Immature natural killer cell (primary cell): Measurements from ENCODE around the gene DUOX2. TPM values are rescaled to one million over a fixed set of nuclear protein-coding genes. Genes with fewer than 3 reads are reported as not detected.

Experiments
- DNase-seq, 3 donors: peaks; one replicate each; pipeline ENCODE4 v3.0.0; 2022; ENCODE audit warnings: mixed read lengths in 1 of 3
- H3K27ac Mint-ChIP-seq, 6 donors: one replicate each; pipeline ENCODE4 v1.8.0; 2020; ENCODE audit warnings: mixed read lengths in 6 of 6, mild to moderate bottlenecking in 5 of 6, inconsistent platforms in 4 of 6, moderate library complexity in 3 of 6
- H3K27me3 Mint-ChIP-seq, 3 donors: one replicate each; pipeline ENCODE4 v1.8.0; 2020 to 2021; ENCODE audit warnings: low read depth in 3 of 3, mild to moderate bottlenecking in 3 of 3, mixed read lengths in 3 of 3, moderate library complexity in 3 of 3, inconsistent platforms in 1 of 3
- H3K36me3 Mint-ChIP-seq, 3 donors: one replicate each; pipeline ENCODE4 v1.8.0; 2020; ENCODE audit warnings: mixed read lengths in 3 of 3, inconsistent platforms in 2 of 3, mild to moderate bottlenecking in 2 of 3
- H3K4me1 Mint-ChIP-seq, 2 donors: one replicate each; pipeline ENCODE4 v1.8.0; 2020; ENCODE audit warnings: inconsistent platforms in 2 of 2, mild to moderate bottlenecking in 2 of 2, mixed read lengths in 2 of 2, moderate library complexity in 1 of 2
- H3K4me3 Mint-ChIP-seq, 5 donors: one replicate each; pipeline ENCODE4 v1.8.0; 2020; ENCODE audit warnings: mild to moderate bottlenecking in 5 of 5, mixed read lengths in 5 of 5, inconsistent platforms in 3 of 5, moderate library complexity in 3 of 5
- H3K9me3 Mint-ChIP-seq, 6 donors: one replicate each; pipeline ENCODE4 v1.8.0; 2020; ENCODE audit warnings: mild to moderate bottlenecking in 6 of 6, mixed read lengths in 6 of 6, inconsistent platforms in 4 of 6, moderate library complexity in 3 of 6
- polyA plus RNA-seq, 3 donors: library from polyadenylated mRNA; unstranded; fragments of 300-500 nt; fragmentation: Illumina TruSeq; gene quantifications; one replicate each; pipeline ENCODE4 v1.2.3, GENCODE V29; 2021

The DUOX2 gene
- polyA plus RNA-seq: not detected

- Mint-ChIP-seq H3K27me3 (peaks cover 18 to 39% (median 38%) of the 10 kb centered on the region in 3 donors), H3K9me3 (peaks cover 0 to 1% (median 0%) of the 10 kb centered on the region in 6 donors), H3K4me3 (peak within 1 kb of the TSS in 1 of 5 donors; percentile 23), H3K36me3 (no peaks in the 10 kb centered on the region), H3K27ac (no peak within 1 kb of the TSS), H3K4me1 (peaks cover 14 to 16% of the 10 kb centered on the region in 2 donors)
- no peak for DNase-seq
Observed at GRCh38 chr15:45114076-45114750, at the start of gene DUOX2, which contains the start of gene DUOXA2. Gene DUOX2 (minus strand): TSS chr15:45114172. CDS start chr15:45113411, 761 bp downstream. Gene DUOXA2 (plus strand): TSS chr15:45114326. CDS start chr15:45114606, 280 bp downstream.

- no peak overlapping the region for H3K4me3 Mint-ChIP-seq
- no peaks in the 10 kb centered on the region for H3K36me3 Mint-ChIP-seq
- no peak overlapping the region for H3K27ac Mint-ChIP-seq
- peaks cover 2 to 5% (median 4%) of the 10 kb centered on the region in 3 donors for H3K27me3 Mint-ChIP-seq
- H3K9me3 Mint-ChIP-seq: no peaks in the 10 kb centered on the region
- H3K4me1 Mint-ChIP-seq: peaks cover 33 to 35% of the 10 kb centered on the region in 2 donors
- no peak for DNase-seq
Observed at GRCh38 chr15:45163508-45163856, 49.5 kb upstream of the DUOX2 start.

- no peaks in the 10 kb centered on the region for H3K36me3 Mint-ChIP-seq
- H3K9me3 Mint-ChIP-seq: no peaks in the 10 kb centered on the region
- peaks cover 33 to 38% of the 10 kb centered on the region in 2 donors for H3K4me1 Mint-ChIP-seq
- no peak overlapping the region for H3K4me3 Mint-ChIP-seq
- peak overlapping the region in 2 of 6 donors; percentile 24 to 40 for H3K27ac Mint-ChIP-seq
- DNase-seq: peak; percentile 62 to 67 (median 63)
- peaks cover 2 to 5% (median 4%) of the 10 kb centered on the region in 3 donors for H3K27me3 Mint-ChIP-seq
Observed at GRCh38 chr15:45162771-45163507, 49.0 kb upstream of the DUOX2 start.

DNA sequence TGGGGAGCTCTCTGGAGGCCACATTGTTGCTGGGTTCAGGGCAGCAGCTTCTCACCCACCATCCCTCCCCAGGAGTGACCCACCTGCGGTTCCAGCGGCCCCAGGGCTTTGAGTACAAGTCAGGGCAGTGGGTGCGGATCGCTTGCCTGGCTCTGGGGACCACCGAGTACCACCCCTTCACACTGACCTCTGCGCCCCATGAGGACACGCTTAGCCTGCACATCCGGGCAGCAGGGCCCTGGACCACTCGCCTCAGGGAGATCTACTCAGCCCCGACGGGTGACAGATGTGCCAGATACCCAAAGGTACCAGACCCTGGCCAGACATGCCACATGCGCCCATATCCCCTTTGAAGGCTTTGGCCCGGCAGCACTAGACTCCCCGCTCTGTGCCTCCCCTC is 47.7 kb upstream of the DUOX2 start:
- no peak overlapping the region for H3K4me3 Mint-ChIP-seq
- DNase-seq: no peak
- H3K9me3 Mint-ChIP-seq: no peaks in the 10 kb centered on the region
- no peaks in the 10 kb centered on the region for H3K36me3 Mint-ChIP-seq
- H3K4me1 Mint-ChIP-seq: peaks cover 31 to 40% of the 10 kb centered on the region in 2 donors
- peak overlapping the region in 1 of 6 donors; percentile 63 for H3K27ac Mint-ChIP-seq
- peaks cover 0 to 5% (median 3%) of the 10 kb centered on the region in 3 donors for H3K27me3 Mint-ChIP-seq

DNA sequence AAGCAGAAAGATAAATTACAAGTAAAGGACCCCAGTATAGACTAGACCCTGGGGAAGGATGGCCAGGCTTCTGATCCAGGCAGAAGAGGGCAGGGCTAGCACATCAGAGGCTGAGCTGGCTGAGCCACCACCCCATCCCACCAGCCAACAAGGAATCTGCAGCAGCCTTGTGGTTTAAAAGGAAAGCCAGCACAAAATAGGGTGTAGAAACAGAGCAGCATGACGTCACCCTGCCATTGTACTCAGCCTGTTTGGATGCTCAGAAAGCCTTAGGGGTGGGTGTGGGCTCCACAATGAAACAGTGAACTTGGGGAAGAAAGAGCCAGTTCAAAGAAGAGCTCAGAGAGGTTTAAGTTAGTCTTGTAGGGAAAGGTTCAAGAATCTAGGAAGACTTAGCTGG is 44.0 kb upstream of the DUOX2 start:
- no peak overlapping the region for H3K4me3 Mint-ChIP-seq
- H3K36me3 Mint-ChIP-seq: peaks cover 0 to 3% (median 0%) of the 10 kb centered on the region in 3 donors
- H3K27me3 Mint-ChIP-seq: peaks cover 0 to 1% (median 0%) of the 10 kb centered on the region in 3 donors
- H3K4me1 Mint-ChIP-seq: peaks cover 19 to 20% of the 10 kb centered on the region in 2 donors
- DNase-seq: no peak
- no peak overlapping the region for H3K27ac Mint-ChIP-seq
- no peaks in the 10 kb centered on the region for H3K9me3 Mint-ChIP-seq

DNA sequence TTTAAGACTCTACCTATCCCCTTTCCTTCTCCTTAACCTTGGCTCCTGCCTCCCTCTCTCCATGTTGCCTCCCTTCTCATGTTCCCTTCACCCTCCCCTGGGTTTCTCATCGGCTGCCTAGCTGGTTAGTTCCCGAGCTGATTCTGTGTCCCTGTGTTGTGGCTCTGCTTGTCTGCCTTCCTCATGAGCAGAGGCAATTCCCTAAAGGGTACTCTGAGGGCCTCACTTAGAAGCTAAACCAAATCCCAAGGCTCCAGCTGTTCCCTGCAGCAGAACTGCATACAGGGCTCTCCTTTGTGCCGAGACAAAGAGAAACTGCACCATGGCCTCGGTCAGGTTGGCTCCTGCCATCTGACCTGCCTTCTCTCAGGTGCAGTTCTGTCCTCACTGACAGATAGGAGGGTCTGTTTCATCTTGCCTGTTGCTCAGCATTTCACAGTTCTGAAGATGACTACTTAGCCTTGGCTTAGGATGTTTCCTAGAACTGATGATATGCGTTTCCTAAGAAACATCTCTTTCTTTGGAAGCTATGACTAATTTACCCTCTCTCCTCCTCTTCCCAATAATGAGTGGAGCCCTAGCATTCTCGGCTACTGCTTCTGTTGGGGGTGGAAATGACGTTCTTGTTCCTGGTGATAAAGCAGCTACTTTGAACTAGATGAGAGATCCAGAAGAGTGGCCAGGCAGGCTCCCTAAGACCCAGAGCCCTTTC is 42.9 kb upstream of the DUOX2 start:
- peaks cover 0 to 2% (median 0%) of the 10 kb centered on the region in 3 donors for H3K27me3 Mint-ChIP-seq
- no peak overlapping the region for H3K27ac Mint-ChIP-seq
- H3K36me3 Mint-ChIP-seq: peaks cover 0 to 9% (median 7%) of the 10 kb centered on the region in 3 donors
- DNase-seq: no peak
- no peaks in the 10 kb centered on the region for H3K9me3 Mint-ChIP-seq
- peaks cover 18 to 19% of the 10 kb centered on the region in 2 donors for H3K4me1 Mint-ChIP-seq
- peak overlapping the region in 1 of 5 donors; percentile 28 for H3K4me3 Mint-ChIP-seq

DNA sequence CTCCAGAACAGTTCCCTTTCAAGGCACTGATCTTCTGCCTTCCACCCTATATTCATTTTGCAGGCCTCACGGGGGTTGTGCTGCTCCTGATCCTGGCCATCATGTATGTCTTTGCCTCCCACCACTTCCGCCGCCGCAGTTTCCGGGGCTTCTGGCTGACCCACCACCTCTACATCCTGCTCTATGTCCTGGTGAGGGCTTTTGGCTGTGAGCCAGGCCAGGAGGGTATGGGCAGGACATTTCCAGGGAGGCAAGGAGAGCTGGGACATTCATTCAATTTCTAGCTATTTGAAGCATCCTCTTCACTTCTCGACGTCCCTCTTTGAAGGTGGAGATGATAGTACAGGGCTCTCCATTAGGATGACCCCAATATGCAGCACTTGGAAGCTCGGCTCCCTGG is 41.8 kb upstream of the DUOX2 start:
- Mint-ChIP-seq H3K4me3 (no peak overlapping the region), H3K27ac (no peak overlapping the region), H3K36me3 (peaks cover 3 to 11% (median 9%) of the 10 kb centered on the region in 3 donors), H3K9me3 (no peaks in the 10 kb centered on the region), H3K4me1 (peaks cover 18 to 19% of the 10 kb centered on the region in 2 donors), H3K27me3 (peaks cover 0 to 2% (median 0%) of the 10 kb centered on the region in 3 donors)
- DNase-seq: no peak

DNA sequence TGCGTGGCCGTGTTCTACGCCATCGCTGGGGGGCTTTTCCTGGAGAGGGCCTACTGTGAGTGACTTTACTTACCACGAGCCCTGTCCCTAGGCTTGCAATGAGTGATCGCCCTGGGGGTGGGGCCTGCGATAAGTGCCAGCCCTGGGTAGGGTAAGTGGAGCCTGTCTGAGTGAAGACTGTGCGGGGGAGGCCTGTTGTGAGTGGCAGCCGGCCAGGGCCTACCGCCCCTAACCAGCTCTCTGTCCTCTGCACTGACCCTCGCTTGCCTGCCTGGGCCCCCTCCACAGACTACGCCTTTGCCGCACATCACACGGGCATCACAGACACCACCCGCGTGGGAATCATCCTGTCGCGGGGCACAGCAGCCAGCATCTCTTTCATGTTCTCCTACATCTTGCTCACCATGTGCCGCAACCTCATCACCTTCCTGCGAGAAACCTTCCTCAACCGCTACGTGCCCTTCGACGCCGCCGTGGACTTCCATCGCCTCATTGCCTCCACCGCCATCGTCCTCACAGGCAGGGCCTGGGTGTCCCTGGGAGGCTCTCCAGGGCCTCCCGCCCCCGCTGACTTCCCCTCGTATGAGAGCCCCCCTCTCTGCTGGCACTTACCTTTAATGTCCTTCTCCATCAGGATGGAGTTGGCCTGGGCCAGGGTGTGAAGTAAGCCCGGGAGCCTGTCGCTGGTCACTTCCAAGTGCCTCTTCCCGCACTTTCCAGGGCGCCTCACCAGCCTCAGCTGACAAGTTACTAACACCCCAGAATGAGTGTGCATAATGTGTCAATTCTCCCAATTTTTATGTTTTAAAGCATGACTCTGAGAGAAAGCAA is 38.2 kb upstream of the DUOX2 start:
- peaks cover 6% of the 10 kb centered on the region in 2 donors for H3K4me1 Mint-ChIP-seq
- peaks cover 0 to 2% (median 0%) of the 10 kb centered on the region in 3 donors for H3K27me3 Mint-ChIP-seq
- no peak for DNase-seq
- peaks cover 3 to 11% (median 9%) of the 10 kb centered on the region in 3 donors for H3K36me3 Mint-ChIP-seq
- H3K9me3 Mint-ChIP-seq: no peaks in the 10 kb centered on the region
- H3K27ac Mint-ChIP-seq: no peak overlapping the region
- no peak overlapping the region for H3K4me3 Mint-ChIP-seq

DNA sequence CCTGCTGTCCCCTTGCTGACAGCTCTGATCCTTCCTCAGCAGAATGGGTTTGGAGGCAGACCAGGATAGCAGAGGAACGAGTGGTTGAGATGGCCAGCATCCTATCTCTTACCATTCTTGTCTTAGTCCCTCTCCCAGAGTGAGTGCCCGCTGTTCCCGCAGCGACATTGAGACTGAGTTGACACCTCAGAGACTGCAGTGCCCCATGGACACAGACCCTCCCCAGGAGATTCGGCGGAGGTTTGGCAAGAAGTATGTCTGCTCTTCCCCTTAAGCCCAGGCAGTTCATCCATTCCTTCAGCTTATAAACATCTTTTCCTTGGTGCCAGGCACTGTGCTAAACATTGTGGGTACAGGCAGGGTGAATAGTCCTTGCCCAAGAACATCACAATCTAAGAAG is 37.0 kb upstream of the DUOX2 start:
- Mint-ChIP-seq H3K4me3 (no peak overlapping the region), H3K36me3 (peaks cover 3 to 11% (median 9%) of the 10 kb centered on the region in 3 donors), H3K4me1 (peaks cover 0 to 6% of the 10 kb centered on the region in 2 donors), H3K27me3 (peaks cover 0 to 2% (median 0%) of the 10 kb centered on the region in 3 donors), H3K27ac (peak overlapping the region in 1 of 6 donors; percentile 17), H3K9me3 (no peaks in the 10 kb centered on the region)
- no peak for DNase-seq

GRCh38 chr15:45150481-45150880 is 36.5 kb upstream of the DUOX2 start:
- Mint-ChIP-seq H3K36me3 (peaks cover 3 to 11% (median 9%) of the 10 kb centered on the region in 3 donors), H3K27ac (no peak overlapping the region), H3K4me3 (no peak overlapping the region), H3K4me1 (peaks cover 0 to 2% of the 10 kb centered on the region in 2 donors), H3K9me3 (no peaks in the 10 kb centered on the region), H3K27me3 (peaks cover 0 to 2% (median 0%) of the 10 kb centered on the region in 3 donors)
- DNase-seq: no peak

DNA sequence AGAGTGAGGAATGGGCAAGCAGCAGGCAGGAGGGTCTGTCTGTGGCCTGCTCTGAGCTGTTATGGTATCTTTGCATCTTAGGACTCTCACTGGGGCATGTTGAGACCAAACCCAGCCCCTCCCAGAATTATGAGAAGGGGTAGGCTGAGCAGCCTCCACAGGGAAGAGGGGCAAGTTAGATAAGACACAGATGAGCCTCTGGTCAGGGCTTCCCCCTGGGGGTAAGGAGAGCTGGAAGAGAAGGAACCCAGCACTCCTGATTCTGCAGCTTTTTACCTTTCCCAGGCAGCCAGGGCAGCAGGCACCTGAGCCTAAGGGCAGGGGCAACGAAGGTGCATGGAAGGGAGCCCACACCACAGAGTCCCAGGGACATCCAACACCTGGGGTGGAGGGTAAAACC is 35.1 kb upstream of the DUOX2 start:
- no peak overlapping the region for H3K4me3 Mint-ChIP-seq
- no peaks in the 10 kb centered on the region for H3K9me3 Mint-ChIP-seq
- no peak overlapping the region for H3K27ac Mint-ChIP-seq
- DNase-seq: no peak
- H3K36me3 Mint-ChIP-seq: peaks cover 3 to 11% (median 9%) of the 10 kb centered on the region in 3 donors
- peaks cover 0 to 2% (median 0%) of the 10 kb centered on the region in 3 donors for H3K27me3 Mint-ChIP-seq
- no peaks in the 10 kb centered on the region for H3K4me1 Mint-ChIP-seq

DNA sequence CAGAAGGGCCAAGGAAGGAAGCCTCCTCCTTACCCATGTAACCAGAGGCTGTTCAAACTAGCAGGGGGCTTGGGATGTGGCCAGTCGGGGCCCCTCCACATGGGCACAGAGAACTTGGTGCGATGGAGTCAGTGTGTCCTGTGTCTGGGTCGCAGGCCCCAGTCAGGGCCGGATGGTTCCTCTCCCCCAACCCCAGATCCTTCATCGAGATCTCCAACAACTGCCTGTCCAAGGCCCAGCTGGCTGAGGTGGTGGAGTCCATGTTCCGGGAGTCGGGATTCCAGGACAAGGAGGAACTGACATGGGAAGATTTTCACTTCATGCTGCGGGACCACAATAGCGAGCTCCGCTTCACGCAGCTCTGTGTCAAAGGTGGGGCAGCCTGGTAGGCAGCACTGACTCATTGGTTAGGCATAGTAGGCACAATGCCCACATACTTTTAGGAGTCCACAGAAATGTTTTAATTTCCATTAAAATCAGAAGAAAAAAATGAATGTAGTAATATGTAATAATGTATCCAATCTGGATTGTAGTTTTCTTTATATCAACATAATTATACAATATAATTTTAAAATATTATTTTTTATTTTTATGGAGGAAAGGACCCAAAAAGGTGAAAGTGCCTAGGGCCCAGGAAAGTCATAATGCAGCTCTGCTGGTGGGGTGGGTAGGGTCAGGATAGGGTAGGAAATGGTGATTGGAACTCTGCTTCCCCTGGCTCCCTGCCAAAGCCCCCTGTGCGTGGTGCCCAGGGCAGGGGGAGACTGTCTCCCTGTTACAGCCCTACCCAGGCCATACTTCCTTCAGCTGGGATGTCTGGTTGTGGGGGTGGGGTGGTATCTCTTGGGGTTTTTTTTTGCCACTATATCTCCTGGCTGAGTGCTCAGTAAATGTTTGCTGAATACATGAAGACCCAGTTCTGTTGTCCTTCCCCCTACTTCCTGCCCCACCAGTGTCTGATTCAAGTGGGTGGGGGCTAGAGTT is 34.4 kb upstream of the DUOX2 start:
- no peak overlapping the region for H3K27ac Mint-ChIP-seq
- no peak for DNase-seq
- no peak overlapping the region for H3K4me3 Mint-ChIP-seq
- H3K27me3 Mint-ChIP-seq: peaks cover 0 to 2% (median 0%) of the 10 kb centered on the region in 3 donors
- no peaks in the 10 kb centered on the region for H3K9me3 Mint-ChIP-seq
- H3K4me1 Mint-ChIP-seq: no peaks in the 10 kb centered on the region
- peaks cover 3 to 11% (median 8%) of the 10 kb centered on the region in 3 donors for H3K36me3 Mint-ChIP-seq
